ENCODE results near the gene TSPAN13.

Gene TSPAN13

DNA sequence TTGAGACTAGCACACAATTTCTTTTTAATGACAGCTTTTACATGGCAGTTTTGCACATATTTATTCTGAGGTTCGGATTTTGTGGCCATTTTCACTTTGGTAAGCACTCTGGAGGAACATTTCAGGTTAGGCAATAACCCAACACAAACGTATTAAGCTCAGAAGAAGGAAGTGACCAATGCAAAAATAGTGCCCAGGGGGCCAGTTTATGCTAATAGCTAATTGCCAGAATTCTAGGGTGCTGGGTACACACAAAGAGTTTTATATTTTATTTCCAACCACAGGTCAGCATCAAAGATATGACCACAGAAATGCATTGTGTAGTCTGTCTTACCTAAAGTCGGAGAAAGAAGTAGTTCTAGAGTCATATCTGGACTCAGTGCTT is 59.7 kb downstream of the TSPAN13 start:
- no peak for DNase-seq (ENCODE audit: low spot score)

DNA sequence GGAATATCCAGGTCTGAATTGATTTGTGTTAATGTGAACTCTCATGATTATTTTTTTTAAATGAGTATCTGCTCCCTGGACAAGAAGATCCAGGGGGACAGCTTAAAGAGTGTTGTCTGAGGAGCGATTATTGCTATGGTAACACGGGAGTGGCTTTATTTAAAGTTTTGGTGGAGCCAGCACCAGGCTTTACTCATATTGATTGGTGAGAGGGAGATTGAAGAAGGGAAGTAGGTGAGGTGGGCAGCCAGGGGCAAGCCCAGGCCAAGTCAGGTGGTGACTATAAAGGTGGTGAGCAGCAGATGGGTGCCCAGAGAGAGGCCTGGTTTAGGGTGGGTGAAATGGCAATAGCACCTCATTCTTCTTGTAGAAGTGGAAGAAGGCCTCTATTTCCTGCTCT is 61.4 kb downstream of the TSPAN13 start:
- DNase-seq (ENCODE audit: low spot score), result no peak

GRCh38 chr7:16816824-16817223 is 63.3 kb downstream of the TSPAN13 start:
- no peak for DNase-seq (ENCODE audit: low spot score)

GRCh38 chr7:16817536-16817935 is 64.0 kb downstream of the TSPAN13 start:
- no peak for DNase-seq (ENCODE audit: low spot score)

GRCh38 chr7:16818732-16819131 is 65.2 kb downstream of the TSPAN13 start:
- no peak for DNase-seq (ENCODE audit: low spot score)

DNA sequence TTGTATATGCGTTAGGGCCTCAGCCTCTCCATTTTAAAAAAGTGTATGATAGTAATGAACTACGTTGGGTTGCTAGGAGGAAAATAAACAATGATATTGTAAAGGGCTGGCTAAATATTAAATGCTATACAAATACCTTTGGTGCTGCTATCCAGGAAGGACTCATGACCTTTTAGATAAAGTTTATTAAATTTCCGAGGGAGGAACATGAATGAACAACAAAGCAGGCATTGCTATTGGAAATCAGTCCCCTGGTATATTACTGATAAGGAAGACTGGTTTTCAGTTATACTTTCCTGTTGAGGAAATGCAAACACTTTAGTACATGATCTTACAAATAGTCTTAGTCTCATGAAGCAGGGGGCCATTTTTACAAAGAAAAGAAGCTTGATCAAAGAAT is 68.5 kb downstream of the TSPAN13 start:
- no peak for DNase-seq (ENCODE audit: low spot score)

GRCh38 chr7:16826060-16826459 is 72.5 kb downstream of the TSPAN13 start:
- no peak for DNase-seq (ENCODE audit: low spot score)

DNA sequence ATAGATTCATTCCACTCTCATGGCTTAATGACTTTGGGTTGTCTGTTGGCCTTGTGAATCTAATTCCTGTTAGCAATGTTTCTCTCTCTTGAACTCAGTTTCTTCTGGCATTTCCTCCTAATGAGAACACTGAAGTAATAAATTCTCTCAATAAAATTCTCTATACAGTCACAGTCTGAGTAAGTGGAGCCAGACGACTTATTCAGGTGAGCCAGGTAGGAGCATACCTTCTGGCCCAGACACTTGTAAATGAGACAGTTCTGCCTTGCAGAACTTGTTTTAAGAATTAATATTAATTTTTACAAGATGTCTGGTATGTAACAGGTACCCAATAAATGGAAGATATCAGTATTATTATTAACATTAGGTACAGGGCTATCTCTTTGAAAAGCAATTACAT is 79.8 kb downstream of the TSPAN13 start:
- DNase-seq (ENCODE audit: low spot score), result no peak

Data from hematopoietic multipotent progenitor cell treated with erythropoietin and hydrocortisone succinate and interleukin-3 and kit ligand, for 17 days (in vitro differentiated cells).